Measurements from ENCODE around the gene RNF41.
A peak's percentile ranks its signal among the peaks of the same experiment; 100 is the strongest.
"Not testable (repeated sequence)": the region's sequence is repeated elsewhere in the genome, so short reads cannot be mapped to it uniquely, and the experiment has no call there.

RNF41 gene

GRCh38 chr12:56169229-56169759, 52.4 kb downstream of the RNF41 start:
- no peak for DNase-seq

GRCh38 chr12:56165369-56165768, 56.4 kb downstream of the RNF41 start:
- DNase-seq = no peak

- no peak for DNase-seq
These were observed 57.4 kb downstream of the RNF41 start for GRCh38 chr12:56164345-56164729.

GRCh38 chr12:56163533-56164344, 58.0 kb downstream of the RNF41 start:
- DNase-seq = no peak

GRCh38 chr12:56162468-56163290, 59.0 kb downstream of the RNF41 start:
- DNase-seq = no peak

- DNase-seq = no peak
These were observed 59.9 kb downstream of the RNF41 start for GRCh38 chr12:56161690-56162351.

- DNase-seq = no peak
These were observed 60.6 kb downstream of the RNF41 start for GRCh38 chr12:56160894-56161689.

GRCh38 chr12:56160193-56160763, 61.4 kb downstream of the RNF41 start:
- no peak for DNase-seq

- DNase-seq = no peak
These were observed 62.1 kb downstream of the RNF41 start for GRCh38 chr12:56159482-56160192.

- peak; percentile 65 for DNase-seq
These were observed 62.7 kb downstream of the RNF41 start for GRCh38 chr12:56158926-56159461.

GRCh38 chr12:56158029-56158925, 63.4 kb downstream of the RNF41 start, which contains the start of gene MYL6:
MYL6 (plus strand) TSS chr12:56158359; CDS start chr12:56158402, 43 bp downstream.
- peak; percentile 78 for DNase-seq

- peak; percentile 90 for DNase-seq
These were observed 64.3 kb downstream of the RNF41 start for GRCh38 chr12:56157201-56158028.

GRCh38 chr12:56156464-56157200, 65.1 kb downstream of the RNF41 start:
- not testable (repeated sequence) for DNase-seq

- DNase-seq = no peak
These were observed 66.4 kb downstream of the RNF41 start for GRCh38 chr12:56155256-56155845.

GRCh38 chr12:56154818-56155217, 66.9 kb downstream of the RNF41 start:
- DNase-seq = no peak

GRCh38 chr12:56154246-56154771, 67.4 kb downstream of the RNF41 start:
- DNase-seq = no peak

- no peak for DNase-seq
These were observed 68.0 kb downstream of the RNF41 start for GRCh38 chr12:56153678-56154065.

All from right kidney (tissue), 1 donor.